ENCODE data around the gene SH2D4B. TPM values are rescaled to one million over a fixed set of nuclear protein-coding genes. Genes with fewer than 3 reads are reported as not detected.

SH2D4B gene
- total and polyA plus RNA-seq, 8 donors, result 0.03 to 0.18 TPM; not detected in 6

- Histone ChIP-seq H3K27me3 (no peaks in the 10 kb centered on the region), H3K9me3 (no peaks in the 10 kb centered on the region), H3K36me3 (no peaks in the 10 kb centered on the region), H3K4me1 (no peaks in the 10 kb centered on the region), H3K27ac (no peak overlapping the region), H3K4me3 (no peak overlapping the region)
- no peak for DNase-seq
- no peak for TF ChIP-seq CTCF (IDR thresholded peaks at IDR 0.05)
- TF ChIP-seq POLR2A (IDR thresholded peaks at IDR 0.05), result no peak
- no peak for TF ChIP-seq EP300 (IDR thresholded peaks at IDR 0.05)
- no peak for TF ChIP-seq POLR2AphosphoS5 (IDR thresholded peaks at IDR 0.05)
- 80 to 84% (median 81%) methylated on average over 5 of the region's 5 CpGs for WGBS, 5 donors
- intact Hi-C loops (cut with DNase I; ENCODE audit: low total_unique reads), result no loop called here
Measured at GRCh38 chr10:80642661-80643060, 105.0 kb downstream of the SH2D4B start.

- Histone ChIP-seq H3K4me3 (no peak overlapping the region), H3K36me3 (no peaks in the 10 kb centered on the region), H3K9me3 (no peaks in the 10 kb centered on the region), H3K27me3 (no peaks in the 10 kb centered on the region), H3K4me1 (no peaks in the 10 kb centered on the region), H3K27ac (no peak overlapping the region)
- TF ChIP-seq POLR2AphosphoS5 (IDR thresholded peaks at IDR 0.05) (no peak), EP300 (IDR thresholded peaks at IDR 0.05) (no peak), POLR2A (IDR thresholded peaks at IDR 0.05) (no peak), CTCF (IDR thresholded peaks at IDR 0.05) (no peak)
- intact Hi-C loops (cut with DNase I; ENCODE audit: low total_unique reads), result no loop called here
- no peak for DNase-seq
Measured at GRCh38 chr10:80646366-80646765, 108.7 kb downstream of the SH2D4B start.

GRCh38 chr10:80647173-80647833 lies 109.6 kb downstream of the SH2D4B start:
- WGBS, 5 donors, result 58 to 65% (median 62%) methylated on average over 7 of the region's 7 CpGs
- Histone ChIP-seq H3K4me3 (no peak overlapping the region), H3K36me3 (no peaks in the 10 kb centered on the region), H3K27me3 (no peaks in the 10 kb centered on the region), H3K9me3 (no peaks in the 10 kb centered on the region), H3K27ac (no peak overlapping the region), H3K4me1 (no peaks in the 10 kb centered on the region)
- no peak for TF ChIP-seq CTCF (IDR thresholded peaks at IDR 0.05)
- intact Hi-C loops (cut with DNase I; ENCODE audit: low total_unique reads), result no loop called here
- no peak for DNase-seq

GRCh38 chr10:80648106-80648505 lies 110.4 kb downstream of the SH2D4B start:
- H3K9me3 ChIP-seq, result peaks cover 0 to 2% (median 0%) of the 10 kb centered on the region in 4 donors
- H3K36me3 ChIP-seq, result no peaks in the 10 kb centered on the region
- TF ChIP-seq POLR2A (IDR thresholded peaks at IDR 0.05), result no peak
- no peak for TF ChIP-seq EP300 (IDR thresholded peaks at IDR 0.05)
- TF ChIP-seq CTCF (IDR thresholded peaks at IDR 0.05), result no peak
- no peak for TF ChIP-seq POLR2AphosphoS5 (IDR thresholded peaks at IDR 0.05)
- WGBS, 5 donors, result 67 to 80% (median 77%) methylated on average over 5 of the region's 5 CpGs
- intact Hi-C loops (cut with DNase I; ENCODE audit: low total_unique reads), result no loop called here
- no peak overlapping the region for H3K27ac ChIP-seq
- H3K4me3 ChIP-seq, result no peak overlapping the region
- H3K27me3 ChIP-seq, result no peaks in the 10 kb centered on the region
- no peaks in the 10 kb centered on the region for H3K4me1 ChIP-seq
- no peak for DNase-seq
